Cerebellar cortex (tissue), 1 donor: ENCODE measurements around the gene HDGFL3.
"Not testable (repeated sequence)": the region's sequence is repeated elsewhere in the genome, so short reads cannot be mapped to it uniquely, and the experiment has no call there.

ENCODE experiments used
- DNase-seq: peaks from one replicate; pipeline ENCODE4 v3.0.0-alpha.2; 2015; ENCODE audit warnings: low spot score

Gene HDGFL3

GRCh38 chr15:83207660-83208366 is at the start of gene HDGFL3:
HDGFL3 (minus strand) TSS chr15:83207823; CDS start chr15:83207414, 409 bp downstream.
- peak; percentile 71 for DNase-seq

GRCh38 chr15:83250781-83251180 is 43.2 kb upstream of the HDGFL3 start:
- no peak for DNase-seq

- no peak for DNase-seq
Measured at GRCh38 chr15:83249030-83249343, 41.4 kb upstream of the HDGFL3 start.

- peak; percentile 75 for DNase-seq
Measured at GRCh38 chr15:83248151-83249029, 40.8 kb upstream of the HDGFL3 start.

GRCh38 chr15:83243634-83244033 is 36.0 kb upstream of the HDGFL3 start:
- DNase-seq, result no peak

GRCh38 chr15:83230242-83230641 is 22.6 kb upstream of the HDGFL3 start:
- no peak for DNase-seq

- DNase-seq, result no peak
Measured at GRCh38 chr15:83225449-83225848, 17.8 kb upstream of the HDGFL3 start.

- not testable (repeated sequence) for DNase-seq
Measured at GRCh38 chr15:83221781-83222180, 14.2 kb upstream of the HDGFL3 start.

GRCh38 chr15:83219026-83219425 is 11.4 kb upstream of the HDGFL3 start:
- no peak for DNase-seq

GRCh38 chr15:83215306-83215705 is 7.7 kb upstream of the HDGFL3 start:
- DNase-seq, result no peak

- peak; percentile 77 for DNase-seq
Measured at GRCh38 chr15:83210619-83211018, 3.0 kb upstream of the HDGFL3 start.

GRCh38 chr15:83209333-83209732 is 1.7 kb upstream of the HDGFL3 start:
- DNase-seq, result no peak

- DNase-seq, result peak; percentile 39
Measured at GRCh38 chr15:83208367-83208661, 691 bp upstream of the HDGFL3 start.

- peak; percentile 27 for DNase-seq
Measured at GRCh38 chr15:83207009-83207659, 489 bp downstream of the HDGFL3 start.

- peak; percentile 18 for DNase-seq
Measured at GRCh38 chr15:83206526-83207008, 1.1 kb downstream of the HDGFL3 start.

- DNase-seq, result no peak
Measured at GRCh38 chr15:83205725-83206324, 1.8 kb downstream of the HDGFL3 start.

- DNase-seq, result peak; percentile 25
Measured at GRCh38 chr15:83204697-83205096, 2.9 kb downstream of the HDGFL3 start.

GRCh38 chr15:83203543-83203942 is 4.1 kb downstream of the HDGFL3 start:
- DNase-seq, result no peak

- DNase-seq, result no peak
Measured at GRCh38 chr15:83200589-83200988, 7.0 kb downstream of the HDGFL3 start.

GRCh38 chr15:83200162-83200561 is 7.5 kb downstream of the HDGFL3 start:
- no peak for DNase-seq

- DNase-seq, result no peak
Measured at GRCh38 chr15:83199288-83199687, 8.3 kb downstream of the HDGFL3 start.

- no peak for DNase-seq
Measured at GRCh38 chr15:83198476-83198875, 9.1 kb downstream of the HDGFL3 start.
